H54 (cell line): ENCODE data around the gene CHST3.
"Not testable (repeated sequence)": the region's sequence is repeated elsewhere in the genome, so short reads cannot be mapped to it uniquely, and the experiment has no call there.

ENCODE experiments used
- DNase-seq: peaks from one replicate; pipeline ENCODE4 v3.0.0; 2011; ENCODE audit warnings: low spot score, mixed read lengths; ENCODE audit not compliant: insufficient read length
- FAIRE-seq: peaks from 3 replicates; lab custom pipeline; 2011; peaks lifted over from hg19 to GRCh38; lab: Jason Lieb, UNC
- POLR2A ChIP-seq: IDR thresholded peaks from 2 replicates; pipeline ENCODE4 v1.6.1; 2011; ENCODE audit warnings: low read depth, mild to moderate bottlenecking, low read length

CHST3 gene

DNA sequence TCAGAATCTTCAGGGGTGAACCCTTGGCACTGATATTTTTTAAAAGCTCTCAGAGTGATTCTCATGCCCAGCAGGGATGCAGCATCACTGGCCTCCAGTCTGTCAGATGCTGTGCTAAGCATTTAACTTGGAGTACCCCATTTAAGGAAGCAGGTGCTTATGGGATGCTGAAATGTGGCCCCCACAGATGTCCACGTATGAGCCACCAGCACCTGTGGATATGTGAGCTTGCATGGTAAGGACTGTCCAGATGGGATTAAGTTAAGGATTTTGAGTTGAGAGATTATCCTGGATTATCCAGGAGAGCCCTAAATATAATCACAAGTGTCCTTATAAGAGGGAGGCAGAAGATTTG, 17.7 kb downstream of the CHST3 start:
- FAIRE-seq (no peak), DNase-seq (no peak)
- no peak for TF ChIP-seq POLR2A

DNA sequence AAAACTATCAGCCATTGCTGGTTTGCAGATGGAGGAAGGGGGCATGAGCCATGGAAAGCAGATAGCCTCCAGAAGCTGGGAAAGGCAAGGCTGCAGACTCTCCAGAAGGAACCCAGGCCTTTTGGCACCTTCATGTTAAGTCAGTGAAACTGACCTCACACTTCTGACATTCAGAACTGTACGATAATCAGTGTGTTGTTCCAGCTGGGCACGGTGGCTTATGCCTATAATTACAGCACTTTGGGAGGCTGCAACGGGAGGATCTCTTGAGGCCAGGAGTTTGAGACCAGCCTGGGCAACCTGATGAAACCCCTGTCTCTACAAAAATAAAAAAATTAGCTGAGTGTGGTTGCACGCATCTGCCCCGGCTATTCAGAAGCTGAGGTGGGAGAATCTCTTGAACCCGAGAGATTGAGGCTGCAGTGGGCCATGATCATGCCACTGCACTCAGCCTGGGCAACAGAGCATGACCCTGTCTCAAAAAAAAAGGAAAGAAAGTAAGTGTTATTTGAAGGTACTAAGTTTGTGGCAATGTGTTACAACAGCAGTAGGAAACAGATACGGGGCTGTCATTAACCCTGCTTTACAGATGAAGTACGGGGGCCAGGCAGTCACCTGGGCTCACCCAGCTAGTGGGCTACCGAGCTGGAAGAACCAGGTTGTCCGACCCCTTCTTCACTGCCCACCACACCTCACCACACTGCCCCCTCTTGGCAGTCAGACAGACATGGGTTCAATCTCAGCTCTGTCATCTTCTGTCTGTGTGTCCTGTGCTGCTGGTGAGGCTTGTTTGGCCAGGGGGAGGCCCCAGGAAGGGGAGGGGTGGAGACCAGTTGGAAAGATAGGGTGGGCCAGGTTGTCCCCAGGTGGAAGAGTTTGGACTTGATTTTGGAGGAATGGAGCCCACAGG, 18.3 kb downstream of the CHST3 start:
- no peak for TF ChIP-seq POLR2A
- DNase-seq (no peak), FAIRE-seq (no peak)

DNA sequence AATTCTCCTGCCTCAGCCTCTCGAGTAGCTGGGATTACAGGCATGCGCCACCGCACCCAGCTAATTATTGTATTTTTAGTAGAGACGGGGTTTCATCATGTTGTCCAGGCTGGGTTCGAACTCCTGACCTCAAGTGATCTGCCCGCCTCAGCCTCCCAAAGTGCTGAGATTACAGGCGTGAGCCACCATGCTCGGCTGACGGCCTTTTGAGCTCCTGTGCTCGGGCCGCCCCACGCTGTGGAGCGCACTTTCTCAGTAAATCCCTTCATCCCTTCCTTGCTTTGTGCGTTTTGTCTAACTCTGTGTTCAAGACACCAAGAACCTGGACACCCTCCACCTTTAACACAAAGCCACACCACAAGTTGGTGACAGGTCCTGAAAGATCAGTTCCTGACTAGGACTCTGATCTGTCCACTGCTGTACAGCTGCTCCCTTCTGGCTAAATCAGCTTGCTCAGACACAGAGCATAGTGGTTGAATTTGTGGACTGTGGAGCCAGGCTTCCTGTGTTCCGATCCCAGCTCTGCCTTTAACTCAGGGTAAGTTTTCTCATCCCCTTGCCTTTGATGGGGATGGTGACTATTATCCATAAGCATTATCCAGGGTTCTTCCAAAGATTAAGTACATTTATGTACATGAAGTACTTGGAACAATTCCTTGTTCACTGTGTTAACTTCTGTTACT, 20.1 kb downstream of the CHST3 start:
- no peak for FAIRE-seq
- no peak for TF ChIP-seq POLR2A

DNA sequence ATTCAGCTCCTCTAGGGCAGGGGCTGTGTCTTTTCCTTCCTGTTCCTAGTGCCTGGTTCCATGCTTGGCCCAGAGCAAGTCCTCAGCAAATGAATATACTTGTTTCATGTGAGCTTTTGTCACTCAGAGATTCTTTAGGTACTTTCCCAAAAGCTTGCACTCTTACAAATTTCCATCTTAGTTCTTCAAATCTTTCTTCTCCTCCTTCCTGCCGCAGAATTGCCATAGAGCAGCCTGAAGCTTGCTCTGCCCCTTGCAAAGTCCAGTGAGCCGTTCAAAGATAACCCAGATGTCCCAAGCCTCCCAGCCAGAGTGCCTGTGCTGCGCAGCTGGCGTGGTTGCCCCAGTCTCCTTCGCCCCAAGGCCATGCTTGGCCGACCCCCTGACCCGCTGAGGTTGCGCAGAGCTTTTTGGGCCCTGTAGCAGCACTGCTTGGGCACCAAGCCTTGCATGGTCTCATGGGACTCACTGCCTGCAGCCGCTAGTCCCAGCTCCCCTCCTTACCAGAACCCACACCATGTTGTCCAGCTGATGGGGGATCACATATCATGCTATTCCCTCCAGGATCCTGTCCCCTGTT, 20.7 kb downstream of the CHST3 start:
- no peak for TF ChIP-seq POLR2A
- FAIRE-seq = no peak
- no peak for DNase-seq

More for the DNA sequence above, 20.1 kb downstream of the CHST3 start:
- DNase-seq = no peak

DNA sequence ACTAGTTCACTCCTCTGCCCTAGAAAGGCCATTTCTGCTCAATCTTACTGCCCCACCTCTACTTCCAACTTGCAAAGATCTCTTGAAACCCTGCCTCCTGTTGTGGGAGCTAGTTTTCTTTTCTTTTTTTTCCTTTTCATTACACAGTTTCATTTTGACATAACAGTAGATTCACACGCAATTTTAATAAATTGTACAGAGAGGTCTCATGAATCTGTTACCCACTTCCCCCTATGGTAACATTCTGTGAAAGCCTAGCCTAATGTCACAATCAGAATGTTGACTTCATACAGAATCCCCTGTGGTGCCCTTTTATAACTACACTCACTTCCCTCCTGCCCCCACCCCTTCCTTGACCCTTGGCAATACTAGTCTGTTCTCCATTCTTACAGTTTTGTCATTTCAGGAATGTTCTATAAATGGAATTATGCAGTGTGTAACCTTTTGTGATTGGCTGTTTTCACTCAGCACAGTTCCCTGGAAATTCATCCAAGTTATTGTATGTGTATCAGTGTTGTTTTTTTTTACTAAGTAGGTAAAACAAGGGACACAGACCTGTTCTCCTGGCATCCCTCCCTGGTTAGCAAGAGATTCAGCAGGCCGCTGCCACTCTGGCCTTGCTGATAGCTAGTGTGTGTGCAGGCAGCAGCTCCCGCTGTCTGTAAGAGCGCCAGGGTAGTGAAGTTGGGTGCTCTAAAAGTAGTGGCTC, 21.5 kb downstream of the CHST3 start:
- no peak for TF ChIP-seq POLR2A
- DNase-seq (no peak), FAIRE-seq (no peak)

DNA sequence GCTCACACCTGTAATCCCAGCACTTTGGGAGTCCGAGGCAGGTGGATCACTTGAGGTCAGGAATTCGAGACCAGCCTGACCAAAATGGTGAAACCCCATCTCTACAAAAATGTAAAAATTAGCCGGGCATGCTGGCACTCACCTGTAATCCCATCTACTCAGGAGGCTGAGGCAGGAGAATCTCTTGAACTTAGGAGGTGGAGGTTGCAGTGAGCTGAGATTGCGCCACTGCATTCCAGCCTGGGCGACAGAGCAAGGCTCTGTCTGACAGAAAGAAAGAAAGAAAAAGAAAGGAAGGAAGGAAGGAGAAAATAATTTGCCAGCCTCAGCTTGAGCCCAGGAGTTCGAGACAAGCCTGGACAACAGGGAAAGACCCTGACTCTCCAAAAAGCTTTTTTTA, 24.7 kb downstream of the CHST3 start:
- FAIRE-seq = not testable (repeated sequence)

DNA sequence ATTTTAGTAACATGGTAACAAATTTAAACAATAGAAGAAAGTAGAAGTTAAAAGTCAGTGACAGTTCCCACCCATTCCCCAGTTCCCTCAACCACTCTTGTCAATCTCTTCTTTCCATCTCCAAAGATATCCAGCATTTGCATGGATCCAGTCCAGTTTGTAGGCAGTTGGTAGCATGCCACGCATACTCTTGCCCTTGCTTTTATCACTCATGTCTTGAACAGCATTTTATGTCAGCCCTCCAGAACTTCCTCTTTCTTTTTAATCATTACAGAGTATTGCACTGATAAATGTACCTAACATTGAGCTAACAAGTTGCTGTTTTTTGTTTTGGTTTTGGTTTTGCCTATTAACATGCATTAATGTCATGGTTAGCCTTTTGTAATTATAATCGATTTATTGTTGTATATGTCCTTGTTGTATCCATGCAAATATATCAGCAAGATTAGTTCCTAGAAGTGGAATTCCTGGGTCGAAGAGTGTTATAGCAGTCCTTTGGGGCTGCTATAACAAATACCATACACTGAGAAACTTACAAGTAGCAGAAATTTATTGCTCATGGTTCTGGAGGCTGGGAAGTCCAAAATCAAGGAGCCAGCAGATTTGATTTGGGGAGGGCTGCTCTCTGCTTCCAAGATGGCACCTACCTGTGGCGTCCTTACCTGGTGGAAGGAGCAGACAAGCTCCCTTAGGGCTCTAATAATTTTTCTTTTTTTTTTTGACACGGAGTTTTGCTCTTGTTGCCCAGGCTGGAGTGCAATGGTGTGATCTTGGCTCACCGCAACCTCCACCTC, 25.7 kb downstream of the CHST3 start:
- TF ChIP-seq POLR2A = no peak
- FAIRE-seq = no peak

More for the DNA sequence above, 24.7 kb downstream of the CHST3 start:
- DNase-seq = not testable (repeated sequence)

DNA sequence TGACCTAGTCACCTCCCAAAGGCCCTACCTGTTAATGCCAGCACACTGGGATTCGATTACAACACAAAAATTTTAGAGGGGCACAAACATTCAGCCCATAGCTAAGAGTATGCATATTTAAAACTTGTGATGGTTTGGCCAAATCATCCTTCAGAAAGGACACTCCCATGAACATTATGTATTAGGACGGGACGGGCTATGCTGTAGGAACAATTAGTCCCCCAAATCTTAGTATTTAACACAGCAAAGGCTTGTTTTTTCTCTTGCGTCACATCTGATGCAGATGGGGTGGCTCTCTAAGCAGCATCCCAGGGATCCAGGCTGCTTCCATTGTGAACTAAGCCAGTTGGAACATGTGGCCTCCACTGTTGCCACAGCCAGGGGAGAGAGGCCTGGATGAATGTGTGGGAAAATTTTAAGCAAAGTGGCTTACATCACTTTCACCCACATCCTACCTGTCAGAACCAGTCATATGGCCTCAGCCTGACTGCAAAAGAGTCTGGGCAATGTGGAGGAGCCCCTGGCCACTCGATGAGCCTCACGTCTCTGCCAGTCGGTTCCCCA, 26.6 kb downstream of the CHST3 start:
- TF ChIP-seq POLR2A = no peak
- FAIRE-seq = no peak
- DNase-seq = no peak

More for the DNA sequence above, 25.7 kb downstream of the CHST3 start:
- no peak for DNase-seq

DNA sequence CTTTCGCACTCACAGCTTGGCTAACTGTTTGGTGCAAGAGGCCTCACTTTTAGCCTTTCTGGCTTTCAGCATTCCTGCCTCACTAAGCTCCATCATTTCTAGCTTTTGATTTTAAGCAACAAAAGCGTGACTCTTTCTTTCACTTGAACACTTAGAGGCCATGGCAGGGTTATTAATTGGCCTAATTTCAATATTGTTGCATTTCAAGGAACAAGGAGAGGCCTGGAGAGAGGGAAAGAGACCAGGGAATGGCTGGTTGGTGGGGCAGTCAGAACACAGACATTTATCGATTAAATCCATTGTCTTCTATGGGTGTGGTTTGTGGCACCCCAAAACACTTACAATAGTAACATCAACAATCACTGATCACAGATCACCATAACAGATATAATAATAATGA, 31.3 kb downstream of the CHST3 start:
- no peak for TF ChIP-seq POLR2A
- FAIRE-seq (no peak), DNase-seq (no peak)

DNA sequence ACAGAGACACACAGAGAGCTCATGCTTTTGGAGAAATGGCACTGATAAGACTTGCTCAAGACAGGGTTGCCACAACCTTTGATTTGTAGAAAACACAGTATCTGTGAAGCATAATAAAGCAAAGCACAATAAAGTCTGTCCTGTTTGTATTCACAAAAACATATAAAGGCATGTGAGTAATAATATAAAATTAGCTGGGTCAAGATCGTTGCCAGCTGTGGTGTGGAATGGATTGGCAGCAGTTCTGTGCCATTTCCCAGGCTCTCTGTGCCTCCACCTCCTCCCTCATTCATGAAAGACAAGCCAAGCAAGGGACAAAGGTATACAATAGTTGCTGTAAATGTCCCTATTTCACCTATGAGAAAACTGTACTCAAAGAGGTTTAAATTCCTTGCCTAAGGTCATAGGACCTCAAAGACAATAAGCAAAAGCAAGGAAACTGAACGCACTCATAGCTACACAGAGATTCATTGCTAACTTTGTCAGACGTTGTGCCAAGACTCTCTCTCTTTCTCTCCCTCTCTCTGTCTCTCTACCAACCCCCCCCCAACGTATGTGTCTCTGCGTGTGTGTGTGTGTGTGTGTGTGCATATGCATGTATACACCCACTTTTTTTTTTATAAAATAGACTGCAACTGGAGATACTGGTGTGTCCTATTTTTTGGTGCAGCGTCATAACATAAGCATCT, 31.8 kb downstream of the CHST3 start:
- FAIRE-seq = no peak
- no peak for TF ChIP-seq POLR2A
- DNase-seq = no peak

DNA sequence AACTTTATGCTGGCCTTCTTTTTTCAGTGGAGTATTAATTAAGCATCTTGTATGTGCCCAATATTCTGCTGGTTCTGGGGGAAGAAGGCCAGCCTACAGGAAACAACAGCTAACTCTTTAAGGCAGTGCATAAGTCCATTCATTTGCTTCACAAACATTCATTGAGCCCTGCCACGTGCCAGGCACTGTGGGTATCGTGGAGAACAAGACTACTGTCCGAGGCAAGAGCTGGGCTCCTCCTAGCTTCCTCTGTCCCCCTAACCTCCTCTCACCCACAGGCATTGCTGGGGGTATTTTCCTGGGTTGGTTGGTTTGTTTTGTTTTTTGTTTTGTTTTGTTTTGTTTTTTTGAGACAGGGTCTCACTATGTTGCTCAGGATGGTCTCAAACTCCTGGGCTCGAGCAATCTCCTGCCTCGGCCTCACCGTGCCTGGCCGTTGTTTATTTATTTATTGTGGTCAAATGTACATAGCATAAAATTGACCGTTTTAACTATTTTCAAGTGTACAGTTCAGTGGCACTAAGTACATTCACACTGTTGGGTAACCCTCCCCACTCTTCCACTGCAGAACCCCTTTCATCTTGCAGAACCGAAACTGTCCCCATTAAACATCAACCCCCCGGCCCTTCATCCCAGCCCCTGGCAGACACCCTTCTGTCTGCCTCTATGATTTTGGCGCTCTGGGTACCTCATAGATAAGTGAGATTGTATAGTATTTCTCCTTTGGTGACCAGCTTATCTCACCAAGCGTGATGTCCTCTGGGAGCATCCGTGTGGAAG, 32.6 kb downstream of the CHST3 start:
- TF ChIP-seq POLR2A = no peak
- no peak for FAIRE-seq
- no peak for DNase-seq
